PC-3 (cell line): ENCODE data around the gene CAST. TPM values are rescaled to one million over a fixed set of nuclear protein-coding genes. Genes with fewer than 3 reads are reported as not detected.

Experiments used
- ATAC-seq: fragments of 200-7000 bp; cut with Tn5 transposase; 2 replicates; pipeline ENCODE4 v1.9.1; 2020; ENCODE audit warnings: mild to moderate bottlenecking, moderate library complexity
- Bru-seq: library from RNA; stranded (reverse); fragments of 400-500 nt; gene quantifications from one replicate; lab custom pipeline; 2021; lab: Mats Ljungman, UMichigan
- BruChase-seq, 2 experiments: library from RNA; stranded (reverse); fragments of 400-500 nt; gene quantifications; one replicate each; lab custom pipeline; 2021; lab: Mats Ljungman, UMichigan
- BruUV-seq: library from RNA; stranded (reverse); fragments of 400-500 nt; replicated peaks from 2 replicates; lab custom pipeline; 2021; lab: Mats Ljungman, UMichigan
- CTCF ChIA-PET: fragments of 300-600 bp; sonication (Branson Sonifier 250); formaldehyde crosslinking; loops from one replicate; lab custom pipeline; 2022; ENCODE audit warnings: antibody characterized with exemption; lab: Charles Lee
- POLR2A ChIA-PET: fragments of 300-600 bp; sonication (Branson Sonifier 250); formaldehyde crosslinking; loops from one replicate; lab custom pipeline; 2022; ENCODE audit warnings: antibody characterized with exemption; ENCODE audit not compliant: unreplicated experiment; lab: Charles Lee
- DNase-seq: peaks from one replicate; pipeline ENCODE4 v3.0.0-alpha.2; 2015
- H2AFZ ChIP-seq: fragments of 300-600 bp; sonication (generic); 2 replicates; pipeline ENCODE4 v1.6.0; 2016; ENCODE audit warnings: antibody characterized with exemption, low read length
- H3F3A ChIP-seq: fragments of 300-600 bp; sonication (generic); one replicate; pipeline ENCODE4 v1.6.0; 2017; ENCODE audit warnings: antibody characterized with exemption, low read length, control low read depth, mild to moderate bottlenecking; ENCODE audit not compliant: unreplicated experiment
- H3K27ac ChIP-seq: fragments of 300-600 bp; sonication (generic); 2 replicates; pipeline ENCODE4 v1.5.1; 2016; ENCODE audit warnings: mild to moderate bottlenecking, low read length
- H3K27me3 ChIP-seq: fragments of 300-600 bp; sonication (generic); 2 replicates; pipeline ENCODE4 v1.6.1; 2016; ENCODE audit warnings: low read length, mixed read lengths
- H3K36me3 ChIP-seq: fragments of 300-600 bp; sonication (generic); 2 replicates; pipeline ENCODE4 v1.6.1; 2016; ENCODE audit warnings: low read depth, mixed run types, low read length, mixed read lengths
- H3K4me1 ChIP-seq: fragments of 300-600 bp; sonication (generic); 2 replicates; pipeline ENCODE4 v1.5.1; 2016; ENCODE audit warnings: low read length; ENCODE audit not compliant: insufficient read depth
- H3K4me2 ChIP-seq: fragments of 300-600 bp; sonication (generic); 2 replicates; pipeline ENCODE4 v1.6.0; 2016; ENCODE audit warnings: low read length
- H3K4me3 ChIP-seq: fragments of 300-600 bp; sonication (generic); 2 replicates; pipeline ENCODE4 v1.5.1; 2016; ENCODE audit warnings: mild to moderate bottlenecking, low read length, mixed read lengths
- H3K79me2 ChIP-seq: fragments of 300-600 bp; sonication (generic); 2 replicates; pipeline ENCODE4 v1.6.1; 2017; ENCODE audit warnings: low read length, mixed read lengths
- H3K9ac ChIP-seq: fragments of 300-600 bp; sonication (generic); 2 replicates; pipeline ENCODE4 v1.6.0; 2016; ENCODE audit warnings: mild to moderate bottlenecking, low read length
- H3K9me2 ChIP-seq: fragments of 300-600 bp; sonication (generic); replicated peaks from 2 replicates; pipeline ENCODE4 v1.6.1; 2016; ENCODE audit warnings: mixed run types, low read length, mixed read lengths
- H3K9me3 ChIP-seq: fragments of 300-600 bp; sonication (generic); 2 replicates; pipeline ENCODE4 v1.6.1; 2016; ENCODE audit warnings: low read length, mixed read lengths
- H4K20me1 ChIP-seq: fragments of 300-600 bp; sonication (generic); 2 replicates; pipeline ENCODE4 v1.6.1; 2016; ENCODE audit warnings: low read length, mixed read lengths
- CTCF ChIP-seq: fragments of 300-600 bp; sonication (generic); conservative IDR thresholded peaks from 2 replicates; pipeline ENCODE4 v1.5.1; 2017; ENCODE audit warnings: antibody characterized with exemption, low read depth, mild to moderate bottlenecking, low read length
- EZH2 ChIP-seq: fragments of 300-600 bp; sonication (generic); IDR thresholded peaks from one replicate; pipeline ENCODE4 v1.6.1; 2017; ENCODE audit warnings: antibody characterized with exemption, mild to moderate bottlenecking, low read length; ENCODE audit not compliant: unreplicated experiment
- EZH2phosphoT487 ChIP-seq: fragments of 300-600 bp; sonication (generic); IDR thresholded peaks from 2 replicates; pipeline ENCODE4 v1.6.1; 2018; ENCODE audit warnings: mild to moderate bottlenecking, antibody characterized with exemption, low read length, borderline replicate concordance
- intact Hi-C: fragments of 100-400 bp; cut with micrococcal nuclease; formaldehyde crosslinking; loops from 2 replicates; pipeline ENCODE4 v1.9.0; 2023
- long read RNA-seq: library from polyadenylated mRNA; unstranded; transcript quantifications from one replicate; pipeline ENCODE4 v2.0.0, GENCODE V29; 2021; ENCODE audit not compliant: unreplicated experiment
- total RNA-seq: library from RNA; depleted of rRNA; stranded (reverse); fragments of >200 nt; gene quantifications from 2 replicates; pipeline ENCODE4 v1.2.3, GENCODE V29; 2014; rRNA removed

CAST gene
- total RNA-seq, result 64.4 and 73.2 TPM in 2 replicates
- Bru-seq, nascent RNA, result percentile 89 among the genes with signal in this experiment
- BruChase-seq, experiment 1, labeled RNA remaining after a 6-hour chase, result percentile 76 among the genes with signal in this experiment
- percentile 88 among the genes with signal in this experiment for BruChase-seq, experiment 2, labeled RNA remaining after a 2-hour chase
- long read RNA-seq, full-length matches to known transcripts, result 19 of 210 reads
- long read RNA-seq, partial matches to known transcripts, result 120 of 210 reads
- long read RNA-seq, other reads (novel, unspliced or antisense), result 71 of 210 reads

- no peaks in the 10 kb centered on the region for H3K9me3 ChIP-seq
- peaks cover 4% of the 10 kb centered on the region for H3F3A ChIP-seq
- CTCF ChIA-PET, result interaction anchor here (0.9 to 1.4 kb wide), 3 partner anchors 25 to 48 kb away, joined by 3 to 5 read pairs (median 5); no protein-coding TSS in a partner anchor
- peak; percentile 72 for ATAC-seq
- intact Hi-C loops, result loop anchor here (1.0 to 2.0 kb wide), 2 partner anchors 25 to 34 kb away; no protein-coding TSS in a partner anchor
- H3K27ac ChIP-seq, result peak within 1 kb of the TSS; percentile 96
- peak; percentile 87 for DNase-seq
- peak within 1 kb of the TSS; percentile 84 for H2AFZ ChIP-seq
- peaks cover 43% of the 10 kb centered on the region for H3K79me2 ChIP-seq
- BruUV-seq, result no TSS peak
- H3K4me1 ChIP-seq, result peaks cover 54% of the 10 kb centered on the region
- peak within 1 kb of the TSS; percentile 96 for H3K4me2 ChIP-seq
- TF ChIP-seq EZH2, result no peak
- peaks cover 39% of the 10 kb centered on the region for H4K20me1 ChIP-seq
- no peaks in the 10 kb centered on the region for H3K27me3 ChIP-seq
- POLR2A ChIA-PET, result interaction anchor here (0.5 to 2.0 kb wide), 4 partner anchors 8 to 839 kb away, joined by 4 to 15 read pairs (median 6); partner anchors contain the start of gene GLRX
- H3K9me2 ChIP-seq, result no peaks in the 10 kb centered on the region
- H3K9ac ChIP-seq, result peak within 1 kb of the TSS; percentile 97
- peak within 1 kb of the TSS; percentile 94 for H3K4me3 ChIP-seq
- H3K36me3 ChIP-seq, result no peaks in the 10 kb centered on the region
These were observed at the start of gene CAST for GRCh38 chr5:96661855-96662724. CAST (plus strand) TSS chr5:96662376; CDS start chr5:96662423, 47 bp downstream.

- Histone ChIP-seq H3K4me2 (peak overlapping the region; percentile 77), H3K4me3 (peak overlapping the region; percentile 51), H3K27ac (peak overlapping the region; percentile 83), H3K9ac (peak overlapping the region; percentile 41), H3F3A (no peaks in the 10 kb centered on the region), H3K9me3 (no peaks in the 10 kb centered on the region), H3K27me3 (no peaks in the 10 kb centered on the region), H3K36me3 (no peaks in the 10 kb centered on the region), H3K9me2 (no peaks in the 10 kb centered on the region), H2AFZ (peak overlapping the region; percentile 54; the same call in 1 of the 2 replicates), H4K20me1 (no peaks in the 10 kb centered on the region), H3K79me2 (no peaks in the 10 kb centered on the region), H3K4me1 (peaks cover 18% of the 10 kb centered on the region)
- intact Hi-C loops, result loop anchor here (1.0 to 2.0 kb wide), 4 partner anchors 49 to 549 kb away; no protein-coding TSS in a partner anchor
- CTCF ChIA-PET, result interaction anchor here (0.5 to 1.4 kb wide), 14 partner anchors 47 to 528 kb away, joined by 3 to 13 read pairs (median 4); partner anchors contain the start of gene LIX1
- POLR2A ChIA-PET, result interaction anchor here (0.6 to 1.6 kb wide), 3 partner anchors 48 to 274 kb away, joined by 3 to 15 read pairs (median 3); partner anchors contain the start of gene CAST
- DNase-seq (peak; percentile 92), ATAC-seq (peak; percentile 91)
- BruUV-seq, result no TSS peak
- TF ChIP-seq CTCF (peak; percentile 70), EZH2 (no peak)
These were observed 48.0 kb upstream of the CAST start for GRCh38 chr5:96614110-96614691.

GRCh38 chr5:96615223-96615622 lies 47.0 kb upstream of the CAST start:
- H3K36me3 ChIP-seq, result no peaks in the 10 kb centered on the region
- H3F3A ChIP-seq, result no peaks in the 10 kb centered on the region
- ATAC-seq (no peak), DNase-seq (no peak)
- H3K9me3 ChIP-seq, result no peaks in the 10 kb centered on the region
- H3K9ac ChIP-seq, result no peak overlapping the region
- H2AFZ ChIP-seq, result no peak overlapping the region
- no peak overlapping the region for H3K27ac ChIP-seq
- H3K9me2 ChIP-seq, result no peaks in the 10 kb centered on the region
- POLR2A ChIA-PET, result interaction anchor here (1.6 kb wide), 1 partner anchor 47 kb away, joined by 15 read pairs; the partner anchor contains the start of gene CAST
- H3K4me1 ChIP-seq, result peaks cover 18% of the 10 kb centered on the region
- CTCF ChIA-PET, result interaction anchor here (1.4 kb wide), 1 partner anchor 86 kb away, joined by 6 read pairs; no protein-coding TSS in a partner anchor
- H3K4me2 ChIP-seq, result no peak overlapping the region
- no peaks in the 10 kb centered on the region for H3K79me2 ChIP-seq
- no TSS peak for BruUV-seq
- no peak overlapping the region for H3K4me3 ChIP-seq
- no peaks in the 10 kb centered on the region for H4K20me1 ChIP-seq
- intact Hi-C loops, result loop anchor here (2.0 kb wide), 1 partner anchor 548 kb away; no protein-coding TSS in a partner anchor
- H3K27me3 ChIP-seq, result no peaks in the 10 kb centered on the region
- TF ChIP-seq EZH2phosphoT487, result no peak
- no peak for TF ChIP-seq CTCF
- TF ChIP-seq EZH2, result no peak
